ENCODE results near the gene TSPYL4. TPM values are rescaled to one million over a fixed set of nuclear protein-coding genes. Genes with fewer than 3 reads are reported as not detected.

The TSPYL4 gene
- total and polyA plus RNA-seq, 11 donors, result 8.0 to 52.8 (median 30.5) TPM

GRCh38 chr6:116277124-116277523 lies 23.2 kb upstream of the TSPYL4 start:
- Histone ChIP-seq H3K36me3 (peaks cover 0 to 50% (median 36%) of the 10 kb centered on the region in 9 donors), H3K4me3 (peak overlapping the region in 11 of 12 donors; percentile 73 to 97 (median 90)), H3K9me3 (no peaks in the 10 kb centered on the region), H3K27ac (peak overlapping the region in 7 of 12 donors; percentile 25 to 99 (median 97)), H3K4me1 (peaks cover 8 to 62% (median 51%) of the 10 kb centered on the region in 12 donors), H3K27me3 (no peaks in the 10 kb centered on the region)
- 15 to 27% (median 25%) methylated on average over 3 of the region's 3 CpGs for WGBS, 4 donors
- no peak for DNase-seq
- ATAC-seq, result no peak
- TF ChIP-seq CTCF (IDR thresholded peaks at IDR 0.05) (no peak), POLR2A (IDR thresholded peaks at IDR 0.05) (no peak)
- intact Hi-C loops (cut with DNase I), result loop anchor here in 3 of 10 donors (5.0 to 10.0 kb wide), 3 partner anchors 235 to 295 kb away; partner anchors contain the start of genes CALHM5 (in 1 of the 3) and RWDD1 (in 1 of the 3)

GRCh38 chr6:116271149-116271708 lies 17.4 kb upstream of the TSPYL4 start:
- no peaks in the 10 kb centered on the region for H3K27me3 ChIP-seq
- DNase-seq, result no peak
- peaks cover 0 to 57% (median 29%) of the 10 kb centered on the region in 9 donors for H3K36me3 ChIP-seq
- WGBS, 4 donors, result 48 to 76% (median 62%) methylated on average over 2 of the region's 2 CpGs
- intact Hi-C loops (cut with DNase I), result loop anchor here in 3 of 10 donors (5.0 to 10.0 kb wide), 2 partner anchors 54 to 294 kb away; no protein-coding TSS in a partner anchor
- no peak for ATAC-seq
- TF ChIP-seq POLR2A (IDR thresholded peaks at IDR 0.05), result no peak
- no peak for TF ChIP-seq CTCF (IDR thresholded peaks at IDR 0.05)
- no peaks in the 10 kb centered on the region for H3K9me3 ChIP-seq
- H3K4me3 ChIP-seq, result no peak overlapping the region
- H3K4me1 ChIP-seq, result peaks cover 0 to 35% (median 19%) of the 10 kb centered on the region in 12 donors
- H3K27ac ChIP-seq, result peak overlapping the region in 1 of 12 donors; percentile 22

- intact Hi-C loops (cut with DNase I), result loop anchor here in 3 of 10 donors (5.0 to 10.0 kb wide), 2 partner anchors 51 to 296 kb away; no protein-coding TSS in a partner anchor
- H3K27ac ChIP-seq, result no peak overlapping the region
- no peak for TF ChIP-seq POLR2A (IDR thresholded peaks at IDR 0.05)
- TF ChIP-seq CTCF (IDR thresholded peaks at IDR 0.05), result peak; percentile 52 to 83 (median 72)
- H3K9me3 ChIP-seq, result peaks cover 0 to 4% (median 0%) of the 10 kb centered on the region in 12 donors
- H3K4me1 ChIP-seq, result peaks cover 0 to 19% (median 3%) of the 10 kb centered on the region in 12 donors
- no peaks in the 10 kb centered on the region for H3K27me3 ChIP-seq
- ATAC-seq (peak in 3 of 4 donors; percentile 56 to 65 (median 64)), DNase-seq (no peak)
- peaks cover 0 to 42% (median 11%) of the 10 kb centered on the region in 9 donors for H3K36me3 ChIP-seq
- H3K4me3 ChIP-seq, result no peak overlapping the region
- 24 to 28% (median 25%) methylated on average over 3 of the region's 3 CpGs for WGBS, 4 donors
These were observed 14.9 kb upstream of the TSPYL4 start for GRCh38 chr6:116268589-116269293.

All from heart left ventricle (tissue), 16 donors.